ENCODE data around the gene USP17L12.
"Not testable (repeated sequence)": the region's sequence is repeated elsewhere in the genome, so short reads cannot be mapped to it uniquely, and the experiment has no call there.

- TF ChIP-seq RAD21 (IDR thresholded peaks at IDR 0.05; ENCODE audit: low read depth); ZBTB33 (IDR thresholded peaks at IDR 0.05; ENCODE audit: extremely low read depth, insufficient replicate concordance, low read length): not testable (repeated sequence)
Measured at GRCh38 chr4:9267319-9267718, 47.4 kb downstream of the USP17L12 start, which contains the start of gene USP17L22.

Measured in HCT116 (cell line).